ENCODE measurements around the gene ELOB. TPM values are rescaled to one million over a fixed set of nuclear protein-coding genes. Genes with fewer than 3 reads are reported as not detected.

The ELOB gene
- total RNA-seq (ENCODE audit: low replicate concordance) = 237 and 243 TPM in 2 replicates
- long read RNA-seq, transcript ELOB-203 (4 exons, 991 nt) = major isoform, 62 of 82 reads
- long read RNA-seq, transcript ELOB-202 (3 exons, 997 nt) = minor isoform, 15 of 82 reads
- long read RNA-seq, partial matches to known transcripts = 2 of 82 reads
- long read RNA-seq, other reads (novel, unspliced or antisense) = 3 of 82 reads

GRCh38 chr16:2777231-2777902 is at the start of gene ELOB:
Gene ELOB, minus strand, starts transcription at chr16:2777280. Its CDS starts 41 bp downstream, at chr16:2777239.
- peak; percentile 93 for DNase-seq (ENCODE audit: extremely low spot score, unreplicated experiment)
- peaks cover 3% of the 10 kb centered on the region for H3K27me3 Mint-ChIP-seq
- peak within 1 kb of the TSS; percentile 99 for H3K27ac Mint-ChIP-seq
- H3K4me3 Mint-ChIP-seq = peak within 1 kb of the TSS; percentile 97
- peaks cover 19% of the 10 kb centered on the region for H3K4me1 Mint-ChIP-seq (ENCODE audit: unreplicated experiment)
- no peaks in the 10 kb centered on the region for H3K9me3 Mint-ChIP-seq
- TF ChIP-seq, protein P1, sequence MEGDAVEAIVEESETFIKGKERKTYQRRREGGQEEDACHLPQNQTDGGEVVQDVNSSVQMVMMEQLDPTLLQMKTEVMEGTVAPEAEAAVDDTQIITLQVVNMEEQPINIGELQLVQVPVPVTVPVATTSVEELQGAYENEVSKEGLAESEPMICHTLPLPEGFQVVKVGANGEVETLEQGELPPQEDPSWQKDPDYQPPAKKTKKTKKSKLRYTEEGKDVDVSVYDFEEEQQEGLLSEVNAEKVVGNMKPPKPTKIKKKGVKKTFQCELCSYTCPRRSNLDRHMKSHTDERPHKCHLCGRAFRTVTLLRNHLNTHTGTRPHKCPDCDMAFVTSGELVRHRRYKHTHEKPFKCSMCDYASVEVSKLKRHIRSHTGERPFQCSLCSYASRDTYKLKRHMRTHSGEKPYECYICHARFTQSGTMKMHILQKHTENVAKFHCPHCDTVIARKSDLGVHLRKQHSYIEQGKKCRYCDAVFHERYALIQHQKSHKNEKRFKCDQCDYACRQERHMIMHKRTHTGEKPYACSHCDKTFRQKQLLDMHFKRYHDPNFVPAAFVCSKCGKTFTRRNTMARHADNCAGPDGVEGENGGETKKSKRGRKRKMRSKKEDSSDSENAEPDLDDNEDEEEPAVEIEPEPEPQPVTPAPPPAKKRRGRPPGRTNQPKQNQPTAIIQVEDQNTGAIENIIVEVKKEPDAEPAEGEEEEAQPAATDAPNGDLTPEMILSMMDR (conservative IDR thresholded peaks at IDR 0.05) = no peak
- peaks cover 10% of the 10 kb centered on the region for H3K36me3 Mint-ChIP-seq

DNA sequence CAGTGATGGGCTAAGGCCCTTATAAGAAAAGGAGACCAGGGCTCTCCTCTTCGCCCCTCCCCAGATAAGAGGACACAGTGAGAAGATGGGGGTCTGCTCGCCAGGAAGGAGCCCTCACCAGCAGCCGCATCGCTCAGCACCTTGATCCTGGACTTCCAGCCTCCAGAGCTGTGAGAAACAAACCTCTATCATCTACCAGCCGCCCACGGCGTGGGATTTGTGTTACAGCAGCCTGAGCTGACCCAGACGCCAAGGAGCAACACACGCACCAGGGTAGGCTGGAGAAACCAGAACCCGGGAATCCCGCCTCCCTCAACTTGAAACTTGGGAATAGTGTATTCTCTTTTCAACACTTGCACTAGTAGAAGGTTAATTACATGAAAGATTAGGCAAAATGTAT is 48.8 kb upstream of the ELOB start:
- H3K4me1 Mint-ChIP-seq (ENCODE audit: unreplicated experiment) = no peaks in the 10 kb centered on the region
- H3K27me3 Mint-ChIP-seq = peaks cover 14% of the 10 kb centered on the region
- TF ChIP-seq, protein P1 (conservative IDR thresholded peaks at IDR 0.05) = no peak
- H3K9me3 Mint-ChIP-seq = no peaks in the 10 kb centered on the region
- no peak overlapping the region for H3K27ac Mint-ChIP-seq
- no peaks in the 10 kb centered on the region for H3K36me3 Mint-ChIP-seq
- no peak for DNase-seq (ENCODE audit: extremely low spot score, unreplicated experiment)
- H3K4me3 Mint-ChIP-seq = no peak overlapping the region

DNA sequence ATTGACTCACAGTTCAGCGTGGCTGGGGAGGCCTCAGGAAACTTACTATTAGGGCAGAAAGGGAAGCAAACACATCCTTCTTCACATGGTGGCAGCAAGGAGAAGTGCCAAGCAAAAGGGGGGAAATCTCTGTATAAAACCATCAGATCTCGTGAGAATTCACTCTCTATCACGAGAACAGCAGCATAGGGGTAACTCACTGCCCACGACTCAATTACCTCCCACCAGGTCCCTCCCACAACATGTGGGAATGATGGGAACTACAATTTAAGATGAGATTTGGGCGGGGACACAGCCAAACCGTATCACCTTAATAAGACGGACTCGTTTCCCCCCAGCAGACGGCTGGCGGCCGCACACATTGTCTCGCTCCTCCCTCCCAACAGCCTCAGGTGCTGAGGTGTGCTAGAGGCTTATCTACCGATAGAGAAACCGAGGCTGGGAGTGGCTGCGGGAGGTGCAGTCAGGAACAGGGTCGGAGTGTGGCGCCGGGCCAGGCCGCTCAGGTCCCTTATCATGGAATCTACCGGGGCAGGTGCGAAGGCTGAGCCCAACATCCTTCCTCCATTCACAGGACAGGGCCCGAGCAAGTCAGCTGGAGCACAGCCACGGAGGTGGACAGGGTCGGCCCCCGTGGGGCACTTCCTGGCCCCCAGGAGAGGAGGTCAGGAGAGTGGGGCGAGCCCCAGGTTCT is 48.1 kb upstream of the ELOB start:
- H3K36me3 Mint-ChIP-seq = no peaks in the 10 kb centered on the region
- no peak overlapping the region for H3K27ac Mint-ChIP-seq
- TF ChIP-seq, protein P1 (conservative IDR thresholded peaks at IDR 0.05) = no peak
- no peaks in the 10 kb centered on the region for H3K4me1 Mint-ChIP-seq (ENCODE audit: unreplicated experiment)
- H3K27me3 Mint-ChIP-seq = peaks cover 13% of the 10 kb centered on the region
- no peak overlapping the region for H3K4me3 Mint-ChIP-seq
- H3K9me3 Mint-ChIP-seq = no peaks in the 10 kb centered on the region
- no peak for DNase-seq (ENCODE audit: extremely low spot score, unreplicated experiment)

GRCh38 chr16:2824626-2825025 is 47.5 kb upstream of the ELOB start:
- H3K27ac Mint-ChIP-seq = no peak overlapping the region
- no peaks in the 10 kb centered on the region for H3K9me3 Mint-ChIP-seq
- TF ChIP-seq, protein P1 (conservative IDR thresholded peaks at IDR 0.05) = no peak
- no peaks in the 10 kb centered on the region for H3K4me1 Mint-ChIP-seq (ENCODE audit: unreplicated experiment)
- H3K4me3 Mint-ChIP-seq = no peak overlapping the region
- peaks cover 13% of the 10 kb centered on the region for H3K27me3 Mint-ChIP-seq
- DNase-seq (ENCODE audit: extremely low spot score, unreplicated experiment) = no peak
- H3K36me3 Mint-ChIP-seq = no peaks in the 10 kb centered on the region

GRCh38 chr16:2822496-2822895 is 45.4 kb upstream of the ELOB start:
- H3K4me1 Mint-ChIP-seq (ENCODE audit: unreplicated experiment) = no peaks in the 10 kb centered on the region
- no peaks in the 10 kb centered on the region for H3K9me3 Mint-ChIP-seq
- DNase-seq (ENCODE audit: extremely low spot score, unreplicated experiment) = no peak
- no peaks in the 10 kb centered on the region for H3K36me3 Mint-ChIP-seq
- H3K4me3 Mint-ChIP-seq = no peak overlapping the region
- no peak overlapping the region for H3K27ac Mint-ChIP-seq
- peaks cover 12% of the 10 kb centered on the region for H3K27me3 Mint-ChIP-seq
- TF ChIP-seq, protein P1 (conservative IDR thresholded peaks at IDR 0.05) = no peak
